NCI-H226 (cell line): ENCODE data around the gene NAPSA.
A peak's percentile ranks its signal among the peaks of the same experiment; 100 is the strongest.

Experiments used
- DNase-seq: peaks from one replicate; pipeline ENCODE4 v3.0.0-alpha.2; 2015

NAPSA gene

GRCh38 chr19:50383852-50384684 lies 18.6 kb upstream of the NAPSA start, which contains the start of gene POLD1:
Gene POLD1, plus strand, starts transcription at chr19:50384347. Its CDS starts 14,505 bp downstream, at chr19:50398852.
- peak; percentile 88 for DNase-seq

- no peak for DNase-seq
Observed at GRCh38 chr19:50383001-50383851, 17.8 kb upstream of the NAPSA start.

GRCh38 chr19:50381881-50382729 lies 16.7 kb upstream of the NAPSA start:
- DNase-seq: no peak

- no peak for DNase-seq
Observed at GRCh38 chr19:50380751-50381151, 15.3 kb upstream of the NAPSA start.

GRCh38 chr19:50380137-50380536 lies 14.7 kb upstream of the NAPSA start:
- no peak for DNase-seq

- no peak for DNase-seq
Observed at GRCh38 chr19:50379602-50380001, 14.2 kb upstream of the NAPSA start.

GRCh38 chr19:50378863-50379236 lies 13.4 kb upstream of the NAPSA start:
- DNase-seq: no peak

- no peak for DNase-seq
Observed at GRCh38 chr19:50378169-50378862, 12.9 kb upstream of the NAPSA start.

GRCh38 chr19:50377517-50377916 lies 12.1 kb upstream of the NAPSA start:
- no peak for DNase-seq

- peak; percentile 43 for DNase-seq
Observed at GRCh38 chr19:50377051-50377461, 11.6 kb upstream of the NAPSA start.

- DNase-seq: peak; percentile 95
Observed at GRCh38 chr19:50376166-50377050, 11.0 kb upstream of the NAPSA start, which contains the start of gene NR1H2. Gene NR1H2, plus strand, starts transcription at chr19:50376457. Its CDS starts 1,149 bp downstream, at chr19:50377606.

GRCh38 chr19:50371914-50372475 lies 6.6 kb upstream of the NAPSA start:
- DNase-seq: no peak

- DNase-seq: peak; percentile 46
Observed at GRCh38 chr19:50368649-50369570, 3.5 kb upstream of the NAPSA start.

- DNase-seq: no peak
Observed at GRCh38 chr19:50362656-50363424, 2.6 kb downstream of the NAPSA start.

- DNase-seq: no peak
Observed at GRCh38 chr19:50362030-50362412, 3.4 kb downstream of the NAPSA start.

GRCh38 chr19:50361290-50362029 lies 4.0 kb downstream of the NAPSA start:
- no peak for DNase-seq

GRCh38 chr19:50359328-50359818 lies 6.1 kb downstream of the NAPSA start:
- DNase-seq: no peak
